Measurements from ENCODE around the gene MINDY4. TPM values are rescaled to one million over a fixed set of nuclear protein-coding genes. Genes with fewer than 3 reads are reported as not detected.

Gene MINDY4
- total and polyA plus RNA-seq, 2 of the 13 experiments (the other 11 are each of a cell fraction or from before 2014, with no cell fraction given) = not detected

GRCh38 chr7:30838008-30838407, 66.8 kb downstream of the MINDY4 start (continued):
- TF ChIP-seq HINFP (CRISPR knock-in tag; IDR thresholded peaks at IDR 0.05; ENCODE audit: low read depth) (no peak), ZNF317 (CRISPR knock-in tag; IDR thresholded peaks at IDR 0.05) (no peak), ATF7-NPFF (CRISPR knock-in tag; IDR thresholded peaks at IDR 0.05; ENCODE audit: low read depth) (no peak), GZF1 (CRISPR knock-in tag; IDR thresholded peaks at IDR 0.05) (no peak), CENPX (CRISPR knock-in tag; IDR thresholded peaks at IDR 0.05) (no peak), ZIK1 (CRISPR knock-in tag; IDR thresholded peaks at IDR 0.05; ENCODE audit: borderline replicate concordance, low read depth) (no peak), HMGA1 (CRISPR knock-in tag; conservative IDR thresholded peaks at IDR 0.05) (no peak), HOXA7 (CRISPR knock-in tag; IDR thresholded peaks at IDR 0.05) (no peak)

GRCh38 chr7:30840141-30841024, 69.2 kb downstream of the MINDY4 start:
- no peaks in the 10 kb centered on the region for H4K20me1 ChIP-seq (ENCODE audit: insufficient read depth, low read length)
- no peak overlapping the region for H2AFZ ChIP-seq (ENCODE audit: low read length)
- DNase-seq (ENCODE audit: low spot score) (no peak), FAIRE-seq (no peak), ATAC-seq (no peak)
- peaks cover 4 to 10% of the 10 kb centered on the region in 2 experiments; a peak in 1 of 5 replicates for H3K27me3 ChIP-seq (ENCODE audit: control insufficient read depth in 1 of 2, insufficient read depth in 2 of 2, low read length in 2 of 2)
- WGBS (ENCODE audit: low lambda C conversion rate) = 40% methylated on average over 5 of the region's 6 CpGs
- intact Hi-C loops (cut with micrococcal nuclease; ENCODE audit: unreplicated experiment) (no loop called here), in situ Hi-C loops (cut with HindIII; ENCODE audit: extremely low pct_ligation_motif_present, low pct_unique_long_range_greater_than_20kb) (no loop called here)
- no peak overlapping the region for H3K9ac ChIP-seq (ENCODE audit: insufficient read depth, low read depth, low read length)
- H3K4me1 ChIP-seq (ENCODE audit: insufficient read depth, low read length) = no peaks in the 10 kb centered on the region
- H3K79me2 ChIP-seq (ENCODE audit: insufficient read depth, low read length) = no peaks in the 10 kb centered on the region
- no peak overlapping the region for H3K27ac ChIP-seq (ENCODE audit: extremely low read length, insufficient read depth, low read length)
- no peak overlapping the region for H3K4me3 ChIP-seq (replicated peaks in 1 of 3; ENCODE audit: insufficient read depth in 1 of 3, low read depth in 2 of 3, low read length in 3 of 3)
- no peaks in the 10 kb centered on the region for H3K9me3 ChIP-seq (ENCODE audit: low read length)
- H3K4me2 ChIP-seq (ENCODE audit: low read depth, low read length) = no peak overlapping the region
- BruUV-seq (replicated peaks) = no TSS peak
- ChIA-PET POLR2A (no interaction called here), CTCF (ENCODE audit: low intra/inter-chr PET ratio, low total read pairs) (no interaction called here)
- no peaks in the 10 kb centered on the region for H3K36me3 ChIP-seq (replicated peaks in 1 of 2; ENCODE audit: control insufficient read depth in 1 of 2, insufficient read depth in 2 of 2, low read length in 2 of 2)
- TF ChIP-seq ZNF207 (IDR thresholded peaks at IDR 0.05; ENCODE audit: borderline replicate concordance) (no peak), PCBP2 (optimal IDR thresholded peaks at IDR 0.05; ENCODE audit: low read depth, low read length, poor library complexity, severe bottlenecking) (no peak), HDAC1 (CRISPR knock-in tag; IDR thresholded peaks at IDR 0.05) (no peak), HOXA9 (CRISPR knock-in tag; IDR thresholded peaks at IDR 0.05; ENCODE audit: borderline replicate concordance) (no peak), ZNF839 (CRISPR knock-in tag; IDR thresholded peaks at IDR 0.05; ENCODE audit: borderline replicate concordance) (no peak), ZNF724P (CRISPR knock-in tag; IDR thresholded peaks at IDR 0.05; ENCODE audit: borderline replicate concordance) (no peak), FOXK2 (IDR thresholded peaks at IDR 0.05) (no peak), RBFOX2 (IDR thresholded peaks at IDR 0.05; ENCODE audit: low read depth, low read length) (no peak), NPAS2 (CRISPR knock-in tag; IDR thresholded peaks at IDR 0.05; ENCODE audit: borderline replicate concordance) (no peak), ZNF367 (CRISPR knock-in tag; IDR thresholded peaks at IDR 0.05; ENCODE audit: borderline replicate concordance) (no peak), SMAD3 (CRISPR knock-in tag; IDR thresholded peaks at IDR 0.05) (no peak), AHR (CRISPR knock-in tag; IDR thresholded peaks at IDR 0.05) (no peak), CTCF (CRISPR knock-in tag; IDR thresholded peaks at IDR 0.05) (no peak), DPF2 (CRISPR knock-in tag; IDR thresholded peaks at IDR 0.05; ENCODE audit: borderline replicate concordance, low read depth) (no peak)

All from HepG2 (cell line).